Measurements from ENCODE around the gene PPFIBP2. TPM values are rescaled to one million over a fixed set of nuclear protein-coding genes. Genes with fewer than 3 reads are reported as not detected.

The PPFIBP2 gene
- total RNA-seq, 1 donor from 2014 or later: 10.1 TPM

- no peak overlapping the region for H3K27ac Mint-ChIP-seq (ENCODE audit: unreplicated experiment)
- H3K36me3 Mint-ChIP-seq (ENCODE audit: low read depth): no peaks in the 10 kb centered on the region
- DNase-seq (ENCODE audit: low read depth, low spot score): no peak
- TF ChIP-seq CTCF (conservative IDR thresholded peaks at IDR 0.05): no peak
- no peaks in the 10 kb centered on the region for H3K9me3 Mint-ChIP-seq
- no peaks in the 10 kb centered on the region for H3K4me1 Mint-ChIP-seq
- peaks cover 9% of the 10 kb centered on the region for H3K27me3 Mint-ChIP-seq (ENCODE audit: low read depth)
- H3K4me3 Mint-ChIP-seq: no peak overlapping the region
These were observed 33.7 kb upstream of the PPFIBP2 start for GRCh38 chr11:7480113-7480512.

DNA sequence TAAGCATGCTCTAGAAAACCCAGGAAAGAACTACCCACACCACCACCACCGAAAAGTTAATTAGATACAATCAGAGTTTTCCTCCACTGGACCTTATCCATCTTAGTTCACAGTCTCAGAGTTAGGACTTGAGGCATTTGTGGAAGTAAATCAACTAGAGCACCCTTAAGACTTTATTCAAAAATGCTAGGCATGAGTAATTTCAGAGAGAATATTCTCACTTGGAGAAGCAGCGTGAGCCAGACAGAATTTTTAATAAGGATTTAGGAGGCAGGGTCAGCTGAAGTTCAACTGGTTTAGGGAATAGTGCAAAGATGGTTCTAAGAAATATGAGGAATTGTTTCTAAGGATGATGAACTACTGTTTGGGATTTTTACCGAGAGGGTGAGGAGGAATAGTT lies 29.7 kb upstream of the PPFIBP2 start:
- no peaks in the 10 kb centered on the region for H3K9me3 Mint-ChIP-seq

DNA sequence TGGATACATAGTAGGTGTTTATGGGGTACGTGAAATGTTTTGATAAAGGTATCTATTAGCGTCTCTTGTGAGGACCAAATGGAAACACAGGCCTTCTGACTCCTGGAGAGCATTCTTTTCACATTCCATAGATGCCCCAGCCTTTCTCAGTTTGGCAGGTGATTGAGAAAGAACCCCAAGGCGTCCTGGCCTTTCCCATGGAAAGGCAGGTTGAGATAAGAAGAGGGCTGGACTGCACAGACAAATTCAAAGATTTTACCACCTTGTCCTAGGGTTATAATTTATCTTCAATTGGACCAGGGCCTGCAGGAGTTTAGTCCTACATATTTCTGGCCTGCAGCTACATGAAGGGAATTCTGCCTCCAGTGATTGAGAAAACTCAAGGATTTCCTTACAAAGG lies 29.2 kb upstream of the PPFIBP2 start:
- no peak overlapping the region for H3K27ac Mint-ChIP-seq (ENCODE audit: unreplicated experiment)
- no peak overlapping the region for H3K4me3 Mint-ChIP-seq
- DNase-seq (ENCODE audit: low read depth, low spot score): no peak
- no peaks in the 10 kb centered on the region for H3K4me1 Mint-ChIP-seq
- H3K36me3 Mint-ChIP-seq (ENCODE audit: low read depth): no peaks in the 10 kb centered on the region
- H3K9me3 Mint-ChIP-seq: no peaks in the 10 kb centered on the region
- no peak for TF ChIP-seq CTCF (conservative IDR thresholded peaks at IDR 0.05)
- H3K27me3 Mint-ChIP-seq (ENCODE audit: low read depth): no peaks in the 10 kb centered on the region

More for the DNA sequence above, 29.7 kb upstream of the PPFIBP2 start:
- Mint-ChIP-seq H3K27ac (ENCODE audit: unreplicated experiment) (no peak overlapping the region), H3K36me3 (ENCODE audit: low read depth) (no peaks in the 10 kb centered on the region), H3K27me3 (ENCODE audit: low read depth) (no peaks in the 10 kb centered on the region), H3K4me3 (no peak overlapping the region), H3K4me1 (no peaks in the 10 kb centered on the region)
- no peak for DNase-seq (ENCODE audit: low read depth, low spot score)
- TF ChIP-seq CTCF (conservative IDR thresholded peaks at IDR 0.05): no peak

GRCh38 chr11:7485186-7486097 lies 28.4 kb upstream of the PPFIBP2 start, which contains the start of gene OLFML1:
TSS of gene OLFML1 (plus strand) at chr11:7485506. CDS start at chr11:7485876, 370 bp downstream.
- DNase-seq (ENCODE audit: low read depth, low spot score): no peak
- no peak for TF ChIP-seq CTCF (conservative IDR thresholded peaks at IDR 0.05)
- Mint-ChIP-seq H3K9me3 (no peaks in the 10 kb centered on the region), H3K36me3 (ENCODE audit: low read depth) (no peaks in the 10 kb centered on the region), H3K4me3 (no peak within 1 kb of the TSS), H3K4me1 (no peaks in the 10 kb centered on the region), H3K27me3 (ENCODE audit: low read depth) (no peaks in the 10 kb centered on the region), H3K27ac (ENCODE audit: unreplicated experiment) (no peak within 1 kb of the TSS)

DNA sequence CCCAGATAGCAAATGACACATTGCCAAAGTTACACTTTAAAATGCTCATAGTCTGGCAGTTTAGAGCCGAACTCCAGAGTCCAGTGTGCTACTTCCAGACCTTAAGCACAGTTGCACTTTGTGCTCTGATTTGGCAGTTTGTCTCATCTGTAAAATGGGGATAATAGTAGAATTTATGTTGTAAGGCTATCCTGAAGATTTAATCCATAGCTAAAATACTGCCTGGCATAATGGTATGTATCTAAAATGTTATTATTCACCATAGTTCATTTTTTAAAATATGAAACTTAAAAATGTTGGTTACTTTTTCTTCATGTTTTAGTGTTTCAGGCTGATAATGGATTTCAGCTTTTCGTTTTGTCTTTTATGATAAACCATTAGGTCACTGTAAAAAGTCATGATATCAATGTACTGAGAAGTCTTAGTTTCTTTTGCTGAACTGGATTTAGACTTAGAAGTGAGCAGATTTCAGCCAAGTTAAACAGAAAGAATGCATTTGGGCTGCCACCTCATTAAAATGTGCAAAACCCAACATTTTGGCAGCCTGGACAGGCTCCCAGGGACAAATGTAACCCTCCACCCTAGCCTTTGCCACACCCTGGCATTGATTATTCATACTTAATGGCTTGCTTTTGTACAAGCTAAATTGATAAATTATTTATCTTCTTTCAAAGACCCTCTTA lies 27.6 kb upstream of the PPFIBP2 start:
- H3K9me3 Mint-ChIP-seq: no peaks in the 10 kb centered on the region
- no peak overlapping the region for H3K4me3 Mint-ChIP-seq
- H3K4me1 Mint-ChIP-seq: no peaks in the 10 kb centered on the region
- TF ChIP-seq CTCF (conservative IDR thresholded peaks at IDR 0.05): no peak
- H3K36me3 Mint-ChIP-seq (ENCODE audit: low read depth): no peaks in the 10 kb centered on the region
- no peak for DNase-seq (ENCODE audit: low read depth, low spot score)
- H3K27me3 Mint-ChIP-seq (ENCODE audit: low read depth): no peaks in the 10 kb centered on the region
- no peak overlapping the region for H3K27ac Mint-ChIP-seq (ENCODE audit: unreplicated experiment)
